Activated T-helper 1 cell treated with anti-CD3 and anti-CD28 coated beads, Interleukin-12 subunit alpha, Interleukin-12 subunit beta, Interleukin-2, Interleukin-4 antibody, amounts not matched to agents 30 ng/mL and 10 ng/mL and 1 ng/mL, durations not matched to agents 14 hours and 24 hours and 36 hours (primary cell): Measurements from ENCODE around the gene SYTL3. TPM values are rescaled to one million over a fixed set of nuclear protein-coding genes. Genes with fewer than 3 reads are reported as not detected.

Experiments
- DNase-seq: peaks from one replicate; pipeline ENCODE4 v3.0.0; 2021; ENCODE audit warnings: low spot score
- H3K27ac Mint-ChIP-seq: one replicate; pipeline ENCODE4 v1.8.0; 2021; ENCODE audit warnings: mild to moderate bottlenecking, mixed read lengths
- H3K27me3 Mint-ChIP-seq: one replicate; pipeline ENCODE4 v1.8.0; 2022; ENCODE audit warnings: mild to moderate bottlenecking, moderate library complexity, mixed read lengths; ENCODE audit not compliant: insufficient read depth
- H3K36me3 Mint-ChIP-seq: one replicate; pipeline ENCODE4 v1.8.0; 2021; ENCODE audit warnings: low read depth, mixed read lengths
- H3K4me1 Mint-ChIP-seq: one replicate; pipeline ENCODE4 v1.8.0; 2021; ENCODE audit warnings: low read depth, mixed read lengths
- H3K4me3 Mint-ChIP-seq: one replicate; pipeline ENCODE4 v1.8.0; 2021; ENCODE audit warnings: mild to moderate bottlenecking, moderate library complexity, mixed read lengths
- H3K9me3 Mint-ChIP-seq: one replicate; pipeline ENCODE4 v1.8.0; 2021; ENCODE audit warnings: mixed read lengths
- intact Hi-C: fragments of 100-400 bp; cut with micrococcal nuclease; formaldehyde crosslinking; loops from one replicate; pipeline ENCODE4 v1.15.1; 2024
- total RNA-seq: library from RNA; stranded (reverse); gene quantifications from 2 replicates; pipeline ENCODE4 v1.2.3, GENCODE V29; 2022

SYTL3 gene
- total RNA-seq, 1 donor from 2014 or later: 123 TPM

GRCh38 chr6:158718461-158719046 is 68.7 kb downstream of the SYTL3 start:
- Mint-ChIP-seq H3K27ac (no peak overlapping the region), H3K27me3 (peaks cover 2% of the 10 kb centered on the region), H3K4me3 (no peak overlapping the region), H3K4me1 (peaks cover 69% of the 10 kb centered on the region), H3K9me3 (no peaks in the 10 kb centered on the region), H3K36me3 (peaks cover 68% of the 10 kb centered on the region)
- intact Hi-C loops: no loop called here
- no peak for DNase-seq

DNA sequence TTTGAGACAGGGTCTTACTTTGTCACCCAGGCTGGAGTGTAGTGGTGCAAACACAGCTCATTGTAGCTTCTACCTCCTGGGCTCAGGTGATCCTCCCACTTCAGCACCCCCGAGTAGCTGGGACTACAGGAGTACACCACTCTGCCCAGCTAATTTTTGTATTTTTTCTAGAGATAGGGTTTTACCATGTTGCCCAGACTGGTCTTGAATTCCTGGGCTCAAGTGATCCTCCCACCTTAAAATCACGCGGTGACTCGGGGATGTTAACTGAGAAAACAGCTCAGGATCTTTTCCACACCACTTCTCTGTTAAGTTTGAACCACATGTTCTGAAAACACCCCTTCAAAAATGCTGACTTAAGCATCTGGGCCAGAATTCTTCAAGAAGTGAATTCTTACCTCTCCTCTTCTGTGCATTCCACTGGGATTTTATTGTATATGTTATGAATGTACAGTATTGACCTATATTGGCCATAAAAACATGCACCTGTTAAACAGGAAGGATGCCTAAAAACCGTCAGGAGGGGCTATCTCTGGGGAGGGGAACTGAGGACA is 72.4 kb downstream of the SYTL3 start:
- DNase-seq: no peak
- Mint-ChIP-seq H3K4me1 (peaks cover 41% of the 10 kb centered on the region), H3K36me3 (peaks cover 65% of the 10 kb centered on the region), H3K9me3 (no peaks in the 10 kb centered on the region), H3K27ac (no peak overlapping the region), H3K4me3 (no peak overlapping the region), H3K27me3 (no peaks in the 10 kb centered on the region)
- intact Hi-C loops: loop anchor here (5.0 kb wide), 2 partner anchors 95 to 320 kb away; partner anchors contain the start of genes EZR and TAGAP

DNA sequence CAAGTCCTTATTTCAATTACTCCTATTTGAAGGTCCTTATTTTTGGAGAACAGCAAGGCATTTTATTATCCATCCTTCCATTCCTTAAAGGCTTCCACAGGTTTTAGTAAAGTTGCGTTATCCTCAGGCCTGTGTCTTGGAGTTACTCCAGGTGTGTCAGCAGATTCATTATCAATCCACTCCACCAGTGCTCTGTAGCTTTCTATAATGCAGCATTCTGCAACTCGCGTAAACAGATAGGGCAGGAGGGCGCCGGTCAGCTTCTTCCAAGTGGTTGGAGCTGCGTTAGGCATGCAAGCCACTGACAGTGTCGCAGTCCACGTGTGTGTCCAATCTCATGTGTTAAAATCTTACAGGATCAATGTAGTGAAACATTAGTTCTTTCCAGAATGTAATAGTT is 75.8 kb downstream of the SYTL3 start:
- no peak for DNase-seq
- no peaks in the 10 kb centered on the region for H3K27me3 Mint-ChIP-seq
- H3K4me3 Mint-ChIP-seq: no peak overlapping the region
- peaks cover 58% of the 10 kb centered on the region for H3K36me3 Mint-ChIP-seq
- H3K27ac Mint-ChIP-seq: no peak overlapping the region
- H3K9me3 Mint-ChIP-seq: no peaks in the 10 kb centered on the region
- intact Hi-C loops: no loop called here
- peaks cover 16% of the 10 kb centered on the region for H3K4me1 Mint-ChIP-seq

DNA sequence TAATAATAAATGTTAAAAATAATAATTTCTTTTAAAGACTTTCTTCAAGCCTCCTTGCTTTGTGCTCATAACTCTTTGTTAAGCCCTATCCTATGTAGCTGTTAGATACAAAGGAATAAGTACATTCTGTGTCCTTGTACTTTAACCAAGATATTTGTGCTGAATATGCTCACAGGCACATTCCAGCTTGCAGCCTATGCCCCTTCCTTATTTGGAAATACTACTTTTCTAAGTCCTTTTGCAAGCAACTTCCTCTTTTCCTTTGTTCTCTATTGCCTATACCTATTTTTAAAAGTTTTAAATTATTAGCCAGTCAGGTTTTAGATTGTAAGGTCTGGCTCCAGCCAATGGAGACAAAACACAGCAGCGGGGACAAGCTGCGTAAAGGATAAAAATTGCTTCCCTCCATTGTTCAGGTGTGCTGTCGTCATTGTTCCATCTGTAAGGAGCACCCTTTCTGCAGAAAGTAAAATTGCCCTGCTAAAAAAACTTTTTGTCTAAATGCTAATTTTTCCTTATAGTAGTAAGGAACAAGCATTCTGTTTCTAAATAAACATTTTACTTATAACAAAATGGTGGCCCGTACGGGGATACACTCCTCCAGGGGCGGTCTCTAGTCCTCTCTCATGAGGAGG is 80.2 kb downstream of the SYTL3 start:
- H3K4me3 Mint-ChIP-seq: no peak overlapping the region
- intact Hi-C loops: no loop called here
- no peaks in the 10 kb centered on the region for H3K9me3 Mint-ChIP-seq
- H3K27ac Mint-ChIP-seq: no peak overlapping the region
- H3K27me3 Mint-ChIP-seq: no peaks in the 10 kb centered on the region
- peaks cover 62% of the 10 kb centered on the region for H3K36me3 Mint-ChIP-seq
- no peak for DNase-seq
- peaks cover 17% of the 10 kb centered on the region for H3K4me1 Mint-ChIP-seq

- Mint-ChIP-seq H3K27me3 (no peaks in the 10 kb centered on the region), H3K27ac (no peak overlapping the region), H3K9me3 (no peaks in the 10 kb centered on the region), H3K4me1 (peaks cover 18% of the 10 kb centered on the region), H3K36me3 (peaks cover 61% of the 10 kb centered on the region), H3K4me3 (no peak overlapping the region)
- intact Hi-C loops: no loop called here
- DNase-seq: no peak
Observed at GRCh38 chr6:158730541-158730907, 80.7 kb downstream of the SYTL3 start.

DNA sequence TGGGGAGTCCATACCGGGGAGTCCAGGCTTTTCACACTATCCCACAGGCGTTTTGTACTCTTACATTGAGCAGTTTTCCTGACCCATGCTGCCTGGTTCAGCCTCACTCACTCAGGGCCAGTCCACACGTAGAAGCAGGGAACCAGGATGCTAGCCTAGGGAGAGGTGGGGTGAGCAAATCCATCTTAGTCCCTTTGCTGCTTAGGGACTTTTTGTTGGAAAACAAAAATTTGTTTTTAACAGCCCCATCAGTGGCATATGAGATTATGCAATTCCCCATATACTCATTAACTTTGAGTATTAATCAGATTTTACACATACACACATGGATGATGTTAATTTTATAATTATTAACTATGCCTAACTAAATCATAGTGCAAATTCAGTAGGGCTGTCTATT is 85.2 kb downstream of the SYTL3 start:
- Mint-ChIP-seq H3K36me3 (peaks cover 61% of the 10 kb centered on the region), H3K4me3 (no peak overlapping the region)

DNA sequence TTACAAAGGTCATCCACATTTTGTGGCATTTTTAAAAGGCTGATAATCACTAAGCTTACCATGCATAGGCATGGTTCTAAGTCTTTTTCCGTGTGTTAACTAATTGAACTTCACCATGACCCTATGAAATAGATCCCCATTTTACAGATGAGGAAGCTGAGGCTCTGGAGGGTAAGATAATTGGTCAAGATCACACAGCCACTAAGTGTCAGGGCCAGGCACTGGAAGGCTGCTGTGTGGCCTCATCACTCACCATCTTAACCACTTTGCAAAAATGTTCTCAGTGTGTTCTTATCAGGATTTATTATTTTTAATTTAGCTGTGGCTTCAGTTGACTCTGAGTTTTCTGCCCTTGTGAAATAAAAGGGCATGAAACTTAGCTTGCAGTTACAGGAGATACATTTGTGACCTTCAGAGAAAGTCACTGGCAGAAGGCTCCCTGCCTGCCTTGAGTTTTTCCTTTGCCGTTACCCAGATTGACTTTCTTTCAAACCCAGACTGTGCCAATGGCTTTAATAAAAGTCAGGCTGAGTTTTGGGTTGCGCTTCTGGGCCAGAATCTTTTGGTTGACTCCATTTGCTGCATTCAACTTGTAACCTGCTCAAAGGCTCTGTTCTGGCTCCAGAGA is 87.3 kb downstream of the SYTL3 start:
- Mint-ChIP-seq H3K36me3 (peaks cover 61% of the 10 kb centered on the region), H3K27ac (no peak overlapping the region), H3K4me3 (no peak overlapping the region), H3K4me1 (peaks cover 17% of the 10 kb centered on the region), H3K27me3 (no peaks in the 10 kb centered on the region), H3K9me3 (peaks cover 18% of the 10 kb centered on the region)
- intact Hi-C loops: no loop called here
- no peak for DNase-seq

More for the DNA sequence above, 85.2 kb downstream of the SYTL3 start:
- intact Hi-C loops: no loop called here
- Mint-ChIP-seq H3K27me3 (no peaks in the 10 kb centered on the region), H3K9me3 (peaks cover 18% of the 10 kb centered on the region), H3K27ac (peak overlapping the region; percentile 34), H3K4me1 (peaks cover 17% of the 10 kb centered on the region)
- DNase-seq: no peak

- Mint-ChIP-seq H3K36me3 (peaks cover 58% of the 10 kb centered on the region), H3K4me3 (no peak overlapping the region), H3K27me3 (no peaks in the 10 kb centered on the region), H3K9me3 (peaks cover 18% of the 10 kb centered on the region), H3K27ac (peak overlapping the region; percentile 0), H3K4me1 (peaks cover 17% of the 10 kb centered on the region)
- no peak for DNase-seq
- intact Hi-C loops: no loop called here
Observed at GRCh38 chr6:158737710-158738615, 88.1 kb downstream of the SYTL3 start.

DNA sequence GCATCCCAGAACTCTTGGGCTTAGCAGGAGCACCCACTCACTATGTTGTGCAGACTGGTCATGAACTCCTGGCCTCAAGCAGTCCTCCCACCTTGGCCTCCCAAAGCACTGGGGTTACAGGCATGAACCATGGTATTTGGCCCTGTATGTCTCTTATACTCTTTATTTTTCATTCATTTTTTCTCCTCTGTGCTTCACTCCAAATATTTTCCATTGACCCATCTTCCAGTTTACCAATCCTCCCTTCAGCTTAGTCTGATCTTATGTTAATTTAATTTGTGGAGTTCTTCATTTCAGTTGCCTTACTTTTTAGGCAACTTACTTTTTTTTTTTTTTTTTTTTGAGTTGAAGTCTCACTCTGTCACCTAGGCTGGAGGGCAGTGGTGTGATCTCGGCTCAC is 89.8 kb downstream of the SYTL3 start:
- DNase-seq: no peak
- Mint-ChIP-seq H3K27me3 (no peaks in the 10 kb centered on the region), H3K27ac (peak overlapping the region; percentile 40), H3K9me3 (peaks cover 18% of the 10 kb centered on the region), H3K4me1 (peaks cover 11% of the 10 kb centered on the region), H3K36me3 (peaks cover 61% of the 10 kb centered on the region), H3K4me3 (no peak overlapping the region)
- intact Hi-C loops: no loop called here

DNA sequence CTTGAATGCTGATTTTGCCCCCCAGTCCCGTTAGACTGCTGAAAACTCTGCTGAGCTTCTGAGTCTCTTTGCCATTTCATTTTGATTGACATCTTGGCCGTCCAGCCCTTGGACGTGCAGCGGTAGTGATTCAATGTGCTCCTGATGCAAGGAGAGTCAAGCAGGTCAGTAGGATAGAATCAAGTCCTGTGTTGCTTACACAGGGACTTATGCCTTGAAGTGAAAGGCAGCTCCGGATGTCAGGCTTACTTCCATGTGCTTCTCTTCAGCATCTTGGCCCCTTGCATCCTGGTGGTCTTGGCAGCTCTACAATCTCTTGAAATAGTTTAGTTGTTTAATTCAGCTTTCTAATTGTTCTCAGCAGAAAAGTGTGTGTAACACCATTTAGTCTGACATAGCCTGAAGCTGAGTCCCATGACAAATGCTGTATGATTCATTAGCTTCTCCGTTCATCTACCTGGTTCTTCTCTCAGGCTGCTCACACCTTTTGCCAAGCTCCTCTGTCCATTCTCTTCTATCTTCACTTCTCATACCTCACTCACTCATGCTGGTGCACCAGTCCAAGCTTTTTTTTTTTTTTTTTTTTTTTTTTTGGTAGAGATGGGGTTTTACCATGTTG is 93.3 kb downstream of the SYTL3 start:
- no peak for DNase-seq
- intact Hi-C loops: no loop called here
- Mint-ChIP-seq H3K9me3 (peaks cover 18% of the 10 kb centered on the region), H3K4me1 (peaks cover 5% of the 10 kb centered on the region), H3K27me3 (no peaks in the 10 kb centered on the region), H3K36me3 (peaks cover 64% of the 10 kb centered on the region), H3K4me3 (no peak overlapping the region), H3K27ac (no peak overlapping the region)

GRCh38 chr6:158744986-158745430 is 95.2 kb downstream of the SYTL3 start:
- Mint-ChIP-seq H3K4me1 (no peaks in the 10 kb centered on the region), H3K36me3 (peaks cover 57% of the 10 kb centered on the region), H3K27me3 (no peaks in the 10 kb centered on the region), H3K27ac (no peak overlapping the region), H3K4me3 (no peak overlapping the region), H3K9me3 (no peaks in the 10 kb centered on the region)
- DNase-seq: no peak
- intact Hi-C loops: no loop called here

- Mint-ChIP-seq H3K9me3 (no peaks in the 10 kb centered on the region), H3K4me3 (no peak overlapping the region), H3K27me3 (no peaks in the 10 kb centered on the region), H3K36me3 (peaks cover 34% of the 10 kb centered on the region), H3K27ac (no peak overlapping the region), H3K4me1 (no peaks in the 10 kb centered on the region)
- intact Hi-C loops: no loop called here
- no peak for DNase-seq
Observed at GRCh38 chr6:158751224-158751623, 101.4 kb downstream of the SYTL3 start.
